HEK293 (cell line): ENCODE data around the gene MLXIPL.
A peak's percentile ranks its signal among the peaks of the same experiment; 100 is the strongest.

ENCODE experiments used
- GFI1B ChIP-seq: fragments of 450-650 bp; formaldehyde crosslinking; IDR thresholded peaks from 2 replicates; pipeline ENCODE4 v1.5.1; 2016; ENCODE audit warnings: missing biosample characterization, missing genetic modification characterization
- HOXC10 ChIP-seq: sonication (generic); formaldehyde crosslinking; IDR thresholded peaks from 2 replicates; pipeline ENCODE4 v1.8.1; 2023; ENCODE audit warnings: mild to moderate bottlenecking, missing genetic modification reagents
- HOXD13 ChIP-seq: sonication (generic); formaldehyde crosslinking; IDR thresholded peaks from 2 replicates; pipeline ENCODE4 v1.8.0; 2022; ENCODE audit warnings: missing genetic modification reagents, borderline replicate concordance
- KLF1 ChIP-seq: fragments of 450-650 bp; formaldehyde crosslinking; IDR thresholded peaks from 2 replicates; pipeline ENCODE4 v1.5.1; 2016; ENCODE audit warnings: missing biosample characterization, missing genetic modification characterization
- KLF10 ChIP-seq: fragments of 450-650 bp; IDR thresholded peaks from 2 replicates; pipeline ENCODE4 v1.5.1; 2018; ENCODE audit warnings: missing biosample characterization, mild to moderate bottlenecking, missing genetic modification characterization
- KLF7 ChIP-seq: fragments of 450-650 bp; formaldehyde crosslinking; IDR thresholded peaks from 2 replicates; pipeline ENCODE4 v1.5.1; 2016; ENCODE audit warnings: missing biosample characterization, missing genetic modification characterization, borderline replicate concordance
- YY2 ChIP-seq: fragments of 450-650 bp; formaldehyde crosslinking; IDR thresholded peaks from 2 replicates; pipeline ENCODE4 v1.5.1; 2016; ENCODE audit warnings: missing biosample characterization, missing genetic modification characterization
- ZBTB21 ChIP-seq: fragments of 450-650 bp; formaldehyde crosslinking; IDR thresholded peaks from 2 replicates; pipeline ENCODE4 v1.5.1; 2017; ENCODE audit warnings: missing biosample characterization, missing genetic modification characterization
- ZFP3 ChIP-seq: fragments of 450-650 bp; formaldehyde crosslinking; IDR thresholded peaks from 2 replicates; pipeline ENCODE4 v1.5.1; 2016; ENCODE audit warnings: low read depth, missing biosample characterization, missing genetic modification characterization
- ZNF114 ChIP-seq: fragments of 450-650 bp; formaldehyde crosslinking; IDR thresholded peaks from 2 replicates; pipeline ENCODE4 v1.5.0; 2017; ENCODE audit warnings: missing biosample characterization, missing genetic modification characterization
- ZNF202 ChIP-seq: fragments of 450-650 bp; formaldehyde crosslinking; IDR thresholded peaks from 2 replicates; pipeline ENCODE4 v1.5.1; 2016; ENCODE audit warnings: missing biosample characterization, missing genetic modification characterization, borderline replicate concordance
- ZNF292 ChIP-seq: fragments of 450-650 bp; formaldehyde crosslinking; IDR thresholded peaks from 2 replicates; pipeline ENCODE4 v1.5.1; 2016; ENCODE audit warnings: low read depth, missing biosample characterization, missing genetic modification characterization, borderline replicate concordance
- ZNF391 ChIP-seq: fragments of 450-650 bp; formaldehyde crosslinking; IDR thresholded peaks from 2 replicates; pipeline ENCODE4 v1.5.1; 2016; ENCODE audit warnings: low read depth, missing biosample characterization, missing genetic modification characterization, borderline replicate concordance
- ZNF518A ChIP-seq: fragments of 450-650 bp; formaldehyde crosslinking; conservative IDR thresholded peaks from 2 replicates; pipeline ENCODE4 v1.5.1; 2016; ENCODE audit warnings: low read depth, missing biosample characterization, missing genetic modification characterization
- ZNF549 ChIP-seq: fragments of 450-650 bp; IDR thresholded peaks from 2 replicates; pipeline ENCODE4 v1.5.1; 2018; ENCODE audit warnings: missing biosample characterization, missing genetic modification characterization, mild to moderate bottlenecking, inconsistent platforms, moderate library complexity
- ZNF585B ChIP-seq: fragments of 450-650 bp; formaldehyde crosslinking; IDR thresholded peaks from 2 replicates; pipeline ENCODE4 v1.5.1; 2016; ENCODE audit warnings: missing biosample characterization, missing genetic modification characterization
- ZNF621 ChIP-seq: fragments of 450-650 bp; formaldehyde crosslinking; IDR thresholded peaks from 2 replicates; pipeline ENCODE4 v1.5.1; 2017; ENCODE audit warnings: missing biosample characterization, missing genetic modification characterization
- ZNF645 ChIP-seq: fragments of 450-650 bp; formaldehyde crosslinking; IDR thresholded peaks from 2 replicates; pipeline ENCODE4; 2016; ENCODE audit warnings: missing biosample characterization, missing genetic modification characterization
- ZNF707 ChIP-seq: fragments of 450-650 bp; formaldehyde crosslinking; IDR thresholded peaks from 2 replicates; pipeline ENCODE4 v1.5.1; 2016; ENCODE audit warnings: missing biosample characterization, missing genetic modification characterization
- ZNF792 ChIP-seq: fragments of 450-650 bp; formaldehyde crosslinking; IDR thresholded peaks from 2 replicates; pipeline ENCODE4 v1.5.1; 2016; ENCODE audit warnings: missing biosample characterization, missing genetic modification characterization
- ZNF830 ChIP-seq: fragments of 450-650 bp; IDR thresholded peaks from 2 replicates; pipeline ENCODE4 v1.5.0; 2018; ENCODE audit warnings: missing biosample characterization, missing genetic modification characterization, low read depth, mild to moderate bottlenecking, moderate library complexity
- ZSCAN4 ChIP-seq: fragments of 450-650 bp; formaldehyde crosslinking; IDR thresholded peaks from 2 replicates; pipeline ENCODE4 v1.5.1; 2017; ENCODE audit warnings: missing biosample characterization, missing genetic modification characterization
- TF ChIP-seq, protein P1 (sequence below): fragments of 450-650 bp; formaldehyde crosslinking; IDR thresholded peaks from 2 replicates; pipeline ENCODE4 v1.5.0; 2017; ENCODE audit warnings: missing biosample characterization, missing genetic modification characterization, borderline replicate concordance
- TF ChIP-seq, protein P2 (sequence below): fragments of 450-650 bp; formaldehyde crosslinking; IDR thresholded peaks from 2 replicates; pipeline ENCODE4 v1.5.1; 2016; ENCODE audit warnings: missing biosample characterization, missing genetic modification characterization
- TF ChIP-seq, protein P3 (sequence below): fragments of 450-650 bp; formaldehyde crosslinking; conservative IDR thresholded peaks from 2 replicates; pipeline ENCODE4 v1.5.1; 2016; ENCODE audit warnings: low read depth, missing biosample characterization, missing genetic modification characterization

MLXIPL gene

GRCh38 chr7:73667344-73668102, 43.2 kb upstream of the MLXIPL start, which contains the start of gene VPS37D (continued):
- TF ChIP-seq, protein P1, sequence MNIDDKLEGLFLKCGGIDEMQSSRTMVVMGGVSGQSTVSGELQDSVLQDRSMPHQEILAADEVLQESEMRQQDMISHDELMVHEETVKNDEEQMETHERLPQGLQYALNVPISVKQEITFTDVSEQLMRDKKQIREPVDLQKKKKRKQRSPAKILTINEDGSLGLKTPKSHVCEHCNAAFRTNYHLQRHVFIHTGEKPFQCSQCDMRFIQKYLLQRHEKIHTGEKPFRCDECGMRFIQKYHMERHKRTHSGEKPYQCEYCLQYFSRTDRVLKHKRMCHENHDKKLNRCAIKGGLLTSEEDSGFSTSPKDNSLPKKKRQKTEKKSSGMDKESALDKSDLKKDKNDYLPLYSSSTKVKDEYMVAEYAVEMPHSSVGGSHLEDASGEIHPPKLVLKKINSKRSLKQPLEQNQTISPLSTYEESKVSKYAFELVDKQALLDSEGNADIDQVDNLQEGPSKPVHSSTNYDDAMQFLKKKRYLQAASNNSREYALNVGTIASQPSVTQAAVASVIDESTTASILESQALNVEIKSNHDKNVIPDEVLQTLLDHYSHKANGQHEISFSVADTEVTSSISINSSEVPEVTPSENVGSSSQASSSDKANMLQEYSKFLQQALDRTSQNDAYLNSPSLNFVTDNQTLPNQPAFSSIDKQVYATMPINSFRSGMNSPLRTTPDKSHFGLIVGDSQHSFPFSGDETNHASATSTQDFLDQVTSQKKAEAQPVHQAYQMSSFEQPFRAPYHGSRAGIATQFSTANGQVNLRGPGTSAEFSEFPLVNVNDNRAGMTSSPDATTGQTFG (tag by site-specific recombination), result no peak
- TF ChIP-seq GFI1B (no peak), KLF7 (tag by site-specific recombination) (peak; percentile 57; the same call in 1 of the 2 replicates), YY2 (tag by site-specific recombination) (no peak), ZNF549 (tag by site-specific recombination) (no peak), ZNF114 (tag by site-specific recombination) (no peak), ZBTB21 (tag by site-specific recombination) (no peak), ZNF585B (tag by site-specific recombination) (no peak), HOXC10 (CRISPR knock-in tag) (no peak), ZNF645 (tag by site-specific recombination) (no peak), ZNF707 (no peak), ZNF830 (tag by site-specific recombination) (no peak), ZNF202 (no peak), ZFP3 (tag by site-specific recombination) (peak; percentile 67; the same call in 1 of the 2 replicates), ZNF391 (tag by site-specific recombination) (no peak), ZNF518A (tag by site-specific recombination) (no peak), KLF1 (tag by site-specific recombination) (peak; percentile 97), ZSCAN4 (tag by site-specific recombination) (no peak), ZNF621 (tag by site-specific recombination) (no peak), ZNF792 (no peak), ZNF292 (tag by site-specific recombination) (no peak), HOXD13 (CRISPR knock-in tag) (no peak), KLF10 (tag by site-specific recombination) (peak; percentile 92)
- TF ChIP-seq, protein P2, sequence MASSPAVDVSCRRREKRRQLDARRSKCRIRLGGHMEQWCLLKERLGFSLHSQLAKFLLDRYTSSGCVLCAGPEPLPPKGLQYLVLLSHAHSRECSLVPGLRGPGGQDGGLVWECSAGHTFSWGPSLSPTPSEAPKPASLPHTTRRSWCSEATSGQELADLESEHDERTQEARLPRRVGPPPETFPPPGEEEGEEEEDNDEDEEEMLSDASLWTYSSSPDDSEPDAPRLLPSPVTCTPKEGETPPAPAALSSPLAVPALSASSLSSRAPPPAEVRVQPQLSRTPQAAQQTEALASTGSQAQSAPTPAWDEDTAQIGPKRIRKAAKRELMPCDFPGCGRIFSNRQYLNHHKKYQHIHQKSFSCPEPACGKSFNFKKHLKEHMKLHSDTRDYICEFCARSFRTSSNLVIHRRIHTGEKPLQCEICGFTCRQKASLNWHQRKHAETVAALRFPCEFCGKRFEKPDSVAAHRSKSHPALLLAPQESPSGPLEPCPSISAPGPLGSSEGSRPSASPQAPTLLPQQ (tag by site-specific recombination), result no peak
- TF ChIP-seq, protein P3, sequence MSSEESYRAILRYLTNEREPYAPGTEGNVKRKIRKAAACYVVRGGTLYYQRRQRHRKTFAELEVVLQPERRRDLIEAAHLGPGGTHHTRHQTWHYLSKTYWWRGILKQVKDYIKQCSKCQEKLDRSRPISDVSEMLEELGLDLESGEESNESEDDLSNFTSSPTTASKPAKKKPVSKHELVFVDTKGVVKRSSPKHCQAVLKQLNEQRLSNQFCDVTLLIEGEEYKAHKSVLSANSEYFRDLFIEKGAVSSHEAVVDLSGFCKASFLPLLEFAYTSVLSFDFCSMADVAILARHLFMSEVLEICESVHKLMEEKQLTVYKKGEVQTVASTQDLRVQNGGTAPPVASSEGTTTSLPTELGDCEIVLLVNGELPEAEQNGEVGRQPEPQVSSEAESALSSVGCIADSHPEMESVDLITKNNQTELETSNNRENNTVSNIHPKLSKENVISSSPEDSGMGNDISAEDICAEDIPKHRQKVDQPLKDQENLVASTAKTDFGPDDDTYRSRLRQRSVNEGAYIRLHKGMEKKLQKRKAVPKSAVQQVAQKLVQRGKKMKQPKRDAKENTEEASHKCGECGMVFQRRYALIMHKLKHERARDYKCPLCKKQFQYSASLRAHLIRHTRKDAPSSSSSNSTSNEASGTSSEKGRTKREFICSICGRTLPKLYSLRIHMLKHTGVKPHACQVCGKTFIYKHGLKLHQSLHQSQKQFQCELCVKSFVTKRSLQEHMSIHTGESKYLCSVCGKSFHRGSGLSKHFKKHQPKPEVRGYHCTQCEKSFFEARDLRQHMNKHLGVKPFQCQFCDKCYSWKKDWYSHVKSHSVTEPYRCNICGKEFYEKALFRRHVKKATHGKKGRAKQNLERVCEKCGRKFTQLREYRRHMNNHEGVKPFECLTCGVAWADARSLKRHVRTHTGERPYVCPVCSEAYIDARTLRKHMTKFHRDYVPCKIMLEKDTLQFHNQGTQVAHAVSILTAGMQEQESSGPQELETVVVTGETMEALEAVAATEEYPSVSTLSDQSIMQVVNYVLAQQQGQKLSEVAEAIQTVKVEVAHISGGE (tag by site-specific recombination), result no peak
